Mucosa of descending colon (tissue), 3 donors: ENCODE results near the gene FBXW11. TPM values are rescaled to one million over a fixed set of nuclear protein-coding genes. Genes with fewer than 3 reads are reported as not detected.

ENCODE experiments used
- ATAC-seq: fragments of 200-7000 bp; cut with Tn5 transposase; one replicate; pipeline ENCODE4 v1.9.1; 2020; ENCODE audit warnings: mild to moderate bottlenecking, moderate library complexity
- DNase-seq, 3 donors: peaks; one replicate each; pipeline ENCODE4 v3.0.0-alpha.2; 2020
- H3K36me3 ChIP-seq: fragments of 200-600 bp; one replicate; pipeline ENCODE4 v1.8.0; 2021; ENCODE audit warnings: low read depth, mild to moderate bottlenecking
- H3K4me1 ChIP-seq: fragments of 200-600 bp; one replicate; pipeline ENCODE4 v1.8.0; 2021; ENCODE audit warnings: low read depth, mild to moderate bottlenecking
- H3K4me3 ChIP-seq: fragments of 200-600 bp; one replicate; pipeline ENCODE4 v1.8.0; 2021; ENCODE audit warnings: mild to moderate bottlenecking
- H3K9me3 ChIP-seq: fragments of 200-600 bp; one replicate; pipeline ENCODE4 v1.8.0; 2021; ENCODE audit warnings: mild to moderate bottlenecking
- intact Hi-C, 2 donors: fragments of 100-400 bp; cut with DNase I in 1 of 2; cut with micrococcal nuclease in 1 of 2; formaldehyde crosslinking; loops; one replicate each; pipeline versions ENCODE4 v1.11.0 to v1.11.1; 2022; cut with DNase I, micrococcal nuclease
- total RNA-seq, 3 donors: library from RNA; stranded (reverse); fragmentation: NEBNext Ultra II Directional in 2 of 3; extraction: Animal tissue kit (Norgen Biotek cat#: 25700) in 2 of 3; gene quantifications; one replicate each; pipeline versions ENCODE4 v1.2.1 to v1.2.4, GENCODE V29; 2021 to 2023
- TF ChIP-seq, protein P1 (sequence below): fragments of 200-600 bp; IDR thresholded peaks from one replicate; pipeline ENCODE4 v1.8.0; 2022; ENCODE audit warnings: antibody characterized with exemption, mild to moderate bottlenecking
- donor health status: DM: no; HTN: no; CAD: no; lungs with moderate emphysema.
- donor health status: DM: no; HTN: no; CAD: no.
- donor health status: DM: no; HTN: yes; CAD: no.

The FBXW11 gene
- total RNA-seq, 3 donors from 2014 or later, result 37.2 to 50.2 (median 39.5) TPM

DNA sequence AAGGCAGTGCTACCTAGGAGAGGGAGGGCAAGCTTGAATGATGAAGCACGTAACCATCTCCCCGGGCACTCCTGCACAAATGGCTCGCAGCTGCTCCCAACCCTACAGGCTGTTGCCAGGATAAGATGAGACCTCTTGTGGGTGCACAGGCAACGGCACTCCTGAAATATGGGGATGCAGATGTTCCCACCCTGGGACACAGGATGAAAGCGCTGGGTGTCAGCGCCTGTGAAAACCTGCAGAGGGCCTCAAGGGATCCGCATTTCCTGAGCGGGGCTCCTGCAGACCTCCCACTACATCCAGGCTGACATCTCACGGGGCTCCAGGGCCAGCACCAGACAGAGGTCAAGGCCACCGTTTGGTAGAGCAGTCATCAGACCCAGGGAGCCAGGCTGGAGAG, 160.1 kb downstream of the FBXW11 start:
- TF ChIP-seq, protein P1, sequence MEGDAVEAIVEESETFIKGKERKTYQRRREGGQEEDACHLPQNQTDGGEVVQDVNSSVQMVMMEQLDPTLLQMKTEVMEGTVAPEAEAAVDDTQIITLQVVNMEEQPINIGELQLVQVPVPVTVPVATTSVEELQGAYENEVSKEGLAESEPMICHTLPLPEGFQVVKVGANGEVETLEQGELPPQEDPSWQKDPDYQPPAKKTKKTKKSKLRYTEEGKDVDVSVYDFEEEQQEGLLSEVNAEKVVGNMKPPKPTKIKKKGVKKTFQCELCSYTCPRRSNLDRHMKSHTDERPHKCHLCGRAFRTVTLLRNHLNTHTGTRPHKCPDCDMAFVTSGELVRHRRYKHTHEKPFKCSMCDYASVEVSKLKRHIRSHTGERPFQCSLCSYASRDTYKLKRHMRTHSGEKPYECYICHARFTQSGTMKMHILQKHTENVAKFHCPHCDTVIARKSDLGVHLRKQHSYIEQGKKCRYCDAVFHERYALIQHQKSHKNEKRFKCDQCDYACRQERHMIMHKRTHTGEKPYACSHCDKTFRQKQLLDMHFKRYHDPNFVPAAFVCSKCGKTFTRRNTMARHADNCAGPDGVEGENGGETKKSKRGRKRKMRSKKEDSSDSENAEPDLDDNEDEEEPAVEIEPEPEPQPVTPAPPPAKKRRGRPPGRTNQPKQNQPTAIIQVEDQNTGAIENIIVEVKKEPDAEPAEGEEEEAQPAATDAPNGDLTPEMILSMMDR, result no peak

DNA sequence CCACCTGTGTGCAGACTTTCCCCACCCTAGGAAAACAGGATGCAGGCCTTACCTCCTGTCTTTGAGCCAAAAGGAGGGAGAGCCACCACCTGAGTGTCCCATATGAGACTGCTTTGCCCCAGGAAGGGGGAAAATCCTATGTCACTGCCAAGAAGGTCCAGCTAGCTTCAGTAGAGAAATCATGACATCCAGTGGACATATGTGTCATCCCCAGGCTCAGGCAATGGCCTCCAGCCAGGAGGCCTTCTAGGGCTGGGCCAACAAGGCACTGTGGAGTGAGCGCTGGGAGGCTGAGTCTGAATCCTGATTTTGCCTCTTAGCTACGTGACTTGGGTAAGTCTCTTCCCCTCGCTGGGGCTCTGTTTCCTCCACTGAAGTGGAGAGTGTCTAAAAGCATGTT, 160.6 kb downstream of the FBXW11 start:
- Histone ChIP-seq H3K4me1 (no peaks in the 10 kb centered on the region), H3K9me3 (no peaks in the 10 kb centered on the region), H3K36me3 (no peaks in the 10 kb centered on the region), H3K4me3 (no peak overlapping the region)
- intact Hi-C loops, result no loop called here
- TF ChIP-seq, protein P1, result no peak
- ATAC-seq (peak; percentile 34), DNase-seq (peak in 1 of 3 donors; percentile 8)

More for the DNA sequence above, 160.1 kb downstream of the FBXW11 start:
- no peaks in the 10 kb centered on the region for H3K4me1 ChIP-seq
- ATAC-seq (no peak), DNase-seq (no peak)
- H3K4me3 ChIP-seq, result no peak overlapping the region
- H3K9me3 ChIP-seq, result no peaks in the 10 kb centered on the region
- H3K36me3 ChIP-seq, result no peaks in the 10 kb centered on the region
- intact Hi-C loops, result no loop called here

DNA sequence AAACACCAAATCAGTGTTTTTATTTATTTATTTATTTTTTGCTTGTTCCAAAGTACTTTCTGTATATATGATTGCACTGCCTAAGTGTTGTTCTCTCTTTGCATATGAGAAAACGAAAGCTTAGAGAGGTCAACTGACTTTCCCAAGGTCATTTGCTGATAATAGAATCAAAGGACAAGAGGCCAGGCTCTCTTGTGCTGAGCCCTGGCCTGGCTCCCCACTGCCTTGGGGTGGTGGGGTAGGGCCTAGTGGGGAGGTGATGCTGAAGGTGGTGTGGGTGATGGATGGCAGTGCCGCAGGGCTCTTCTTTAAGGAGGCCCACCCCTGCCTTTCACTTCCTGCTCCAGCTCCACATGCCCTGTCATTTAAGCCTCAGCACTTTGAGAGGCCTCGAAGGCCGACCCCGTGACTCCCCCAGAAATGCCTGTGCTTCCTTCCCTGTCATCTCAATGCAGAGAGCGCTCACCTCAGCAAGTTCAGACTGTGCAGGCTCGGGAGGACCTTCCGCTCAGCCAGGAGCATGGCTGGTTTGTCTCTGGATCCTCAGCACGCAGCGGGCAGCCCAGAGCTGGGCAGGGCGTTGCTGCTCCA, 161.3 kb downstream of the FBXW11 start:
- Histone ChIP-seq H3K9me3 (no peaks in the 10 kb centered on the region), H3K36me3 (no peaks in the 10 kb centered on the region), H3K4me3 (no peak overlapping the region), H3K4me1 (no peaks in the 10 kb centered on the region)
- DNase-seq (no peak), ATAC-seq (no peak)
- TF ChIP-seq, protein P1, result no peak
- intact Hi-C loops, result no loop called here

DNA sequence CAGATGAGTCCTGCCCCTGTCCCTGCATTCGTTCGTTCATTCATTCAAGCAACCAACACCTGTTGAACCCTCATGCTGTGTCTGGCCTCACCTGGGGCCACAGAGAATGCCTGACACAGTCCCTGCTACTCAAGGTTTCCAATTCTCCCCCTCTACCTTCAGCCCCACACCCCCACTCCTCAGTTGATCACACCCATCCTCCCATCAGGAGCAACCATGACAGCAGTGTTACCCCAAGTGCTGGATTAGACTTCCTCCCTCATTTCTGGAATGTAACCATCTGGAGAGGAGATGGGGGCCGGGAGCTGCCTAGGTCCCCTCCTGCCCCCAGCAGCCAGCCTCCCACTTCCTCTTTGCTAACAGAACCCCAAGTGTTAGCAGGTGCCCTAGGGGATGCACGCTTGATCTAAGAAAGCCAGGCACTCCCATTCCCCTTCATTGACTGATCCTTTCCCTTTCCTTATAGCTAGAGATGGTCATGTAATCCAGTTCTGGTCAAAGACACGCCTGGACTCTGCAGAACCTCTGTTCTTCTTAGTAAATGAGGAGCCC, 163.6 kb downstream of the FBXW11 start:
- intact Hi-C loops, result no loop called here
- TF ChIP-seq, protein P1, result no peak
- H3K4me3 ChIP-seq, result no peak overlapping the region
- H3K9me3 ChIP-seq, result no peaks in the 10 kb centered on the region
- no peak for DNase-seq
- no peaks in the 10 kb centered on the region for H3K36me3 ChIP-seq
- no peaks in the 10 kb centered on the region for H3K4me1 ChIP-seq
- ATAC-seq, result no peak

DNA sequence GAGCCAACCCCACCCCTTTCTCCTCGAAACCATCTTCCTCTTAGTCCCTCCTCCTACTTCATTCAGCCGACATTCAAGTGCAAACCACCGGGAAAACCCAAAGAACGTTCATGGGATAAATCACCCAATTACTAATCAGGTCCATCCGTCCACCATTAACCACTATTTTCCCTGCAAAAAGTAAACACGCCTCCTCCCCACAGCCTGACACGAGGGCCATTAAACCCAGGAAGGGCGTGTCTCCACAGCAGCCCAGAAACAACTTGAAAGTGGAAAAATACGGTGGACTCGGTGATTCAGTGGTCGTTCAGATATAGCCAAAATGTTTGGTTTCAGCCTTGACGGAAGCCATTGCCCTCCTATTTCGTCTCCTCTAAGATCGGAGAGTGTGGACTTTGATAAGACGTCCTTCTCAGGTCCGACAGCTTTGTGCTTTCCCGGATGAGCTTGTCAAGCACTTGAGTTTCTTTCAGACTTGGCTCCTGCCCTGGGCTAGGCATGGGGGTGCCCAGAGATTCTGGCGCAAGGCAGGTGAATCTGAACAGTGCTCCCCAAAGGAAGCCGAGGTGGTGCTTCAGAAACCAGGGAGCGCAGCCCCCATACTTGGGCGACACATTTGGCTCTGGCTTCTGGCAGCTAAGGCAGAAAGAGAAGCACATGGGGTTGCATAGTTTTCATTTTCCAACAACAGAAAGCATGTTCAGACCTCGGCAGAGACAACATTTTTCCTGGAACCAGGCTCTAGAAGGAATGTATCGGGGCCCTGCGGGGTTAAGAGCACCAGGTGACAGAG, 164.3 kb downstream of the FBXW11 start:
- Histone ChIP-seq H3K36me3 (no peaks in the 10 kb centered on the region), H3K9me3 (no peaks in the 10 kb centered on the region), H3K4me3 (no peak overlapping the region), H3K4me1 (no peaks in the 10 kb centered on the region)
- TF ChIP-seq, protein P1, result no peak
- intact Hi-C loops, result no loop called here
- DNase-seq (no peak), ATAC-seq (no peak)
